ENCODE measurements around the gene ENDOU.
"Not testable (repeated sequence)": the region's sequence is repeated elsewhere in the genome, so short reads cannot be mapped to it uniquely, and the experiment has no call there.

ENDOU gene

DNA sequence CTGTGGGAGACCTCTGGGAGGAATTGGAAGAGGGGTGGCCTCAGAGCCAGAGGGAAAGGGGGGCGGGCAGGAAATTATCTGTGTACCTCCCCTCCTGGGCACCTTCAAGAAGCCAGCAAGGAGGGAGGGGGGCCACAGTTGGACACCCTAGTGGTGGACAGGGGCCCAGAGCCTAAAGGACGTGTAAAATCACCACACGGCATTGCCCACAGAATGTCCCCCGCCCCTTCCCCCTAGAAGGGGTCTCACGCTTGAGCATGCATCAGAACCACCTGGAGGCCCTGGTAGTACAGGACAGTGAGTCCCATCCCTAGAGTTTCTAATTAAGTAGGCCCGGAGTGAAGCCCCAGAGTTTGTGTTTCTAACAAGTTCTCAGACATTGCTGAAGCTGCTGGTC lies 8.2 kb downstream of the ENDOU start:
- no peak for DNase-seq

DNA sequence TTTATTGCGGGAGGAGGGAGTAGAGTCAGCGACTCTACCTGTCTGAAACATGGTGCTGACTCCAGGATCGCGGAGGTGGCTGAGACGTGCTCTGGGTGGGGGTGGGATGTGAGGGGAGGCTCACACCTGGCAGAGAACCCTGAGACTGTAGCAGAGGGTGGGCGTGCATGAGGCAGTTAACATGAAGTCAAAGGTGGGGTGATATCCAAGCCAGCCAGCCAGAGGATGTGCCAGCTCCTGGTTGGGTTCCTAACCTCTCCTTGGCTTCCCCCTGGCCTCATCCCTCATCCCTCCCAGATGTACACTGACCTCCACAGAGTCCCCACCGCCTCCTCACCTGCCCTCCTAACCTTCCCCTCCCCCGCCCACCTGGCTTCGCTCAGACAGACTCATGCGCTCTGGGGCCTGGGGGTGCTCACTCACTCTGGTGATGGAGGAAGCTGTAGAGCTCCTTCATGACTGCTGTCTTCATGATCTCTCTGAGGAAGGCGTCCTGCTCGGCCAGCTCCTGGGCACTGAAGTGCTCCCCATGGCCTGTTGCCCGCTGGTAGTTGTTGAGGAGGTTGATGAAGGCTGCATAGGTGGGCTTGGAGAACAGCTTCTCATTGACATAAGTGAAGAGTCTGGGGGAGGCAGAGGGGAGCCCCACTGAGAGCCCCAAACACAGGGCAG lies 9.3 kb downstream of the ENDOU start:
- no peak for DNase-seq

DNA sequence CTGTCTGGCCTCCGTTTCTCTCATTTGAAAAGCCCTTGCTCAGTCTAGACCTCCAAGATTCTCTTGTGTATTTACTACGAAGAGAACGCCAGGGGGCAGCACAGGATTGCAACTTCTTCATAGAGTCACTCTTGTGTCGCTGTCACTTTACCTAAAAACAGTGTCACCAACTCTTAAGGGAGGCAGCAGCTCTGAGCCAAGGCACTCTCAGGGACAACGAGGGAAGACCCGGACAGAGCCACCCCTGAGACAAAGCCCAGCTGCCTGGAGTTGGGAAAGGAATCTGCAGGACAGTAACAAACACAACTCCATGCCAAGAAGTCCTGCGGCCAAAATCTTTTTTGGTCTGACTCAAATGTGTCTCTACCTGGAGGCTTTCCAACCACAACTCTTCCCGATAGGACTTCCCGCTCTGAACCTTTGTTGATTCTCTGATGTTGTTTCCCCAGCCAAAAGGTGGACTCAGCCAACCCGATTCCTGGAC lies 9.9 kb downstream of the ENDOU start:
- DNase-seq = peak; percentile 77

DNA sequence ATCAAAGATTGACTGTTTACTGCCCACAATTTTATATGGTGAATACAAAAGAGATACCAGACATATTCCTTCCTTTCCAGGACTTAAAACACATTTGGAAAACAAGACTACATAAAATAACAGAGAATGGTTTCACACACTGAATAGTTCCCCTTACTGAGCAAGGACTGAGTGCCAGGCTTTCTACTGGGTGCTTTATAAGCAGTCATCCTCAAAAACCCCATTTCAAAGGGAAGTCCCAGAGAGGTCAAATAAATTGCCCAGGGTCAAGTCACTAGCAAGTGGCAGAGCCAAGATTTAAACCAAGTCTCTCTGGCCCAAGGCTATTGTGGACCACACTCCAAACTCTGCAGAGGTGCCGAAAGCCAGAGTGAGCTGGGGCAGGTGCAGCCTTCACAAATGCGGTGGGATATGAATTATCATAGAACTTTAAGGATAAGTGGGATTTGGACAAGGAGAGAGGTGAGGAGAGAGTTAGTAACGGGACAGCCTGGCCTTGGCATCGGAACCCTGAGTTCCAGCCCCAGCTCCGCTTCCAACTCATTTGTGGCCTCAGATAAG lies 10.4 kb downstream of the ENDOU start:
- no peak for DNase-seq

DNA sequence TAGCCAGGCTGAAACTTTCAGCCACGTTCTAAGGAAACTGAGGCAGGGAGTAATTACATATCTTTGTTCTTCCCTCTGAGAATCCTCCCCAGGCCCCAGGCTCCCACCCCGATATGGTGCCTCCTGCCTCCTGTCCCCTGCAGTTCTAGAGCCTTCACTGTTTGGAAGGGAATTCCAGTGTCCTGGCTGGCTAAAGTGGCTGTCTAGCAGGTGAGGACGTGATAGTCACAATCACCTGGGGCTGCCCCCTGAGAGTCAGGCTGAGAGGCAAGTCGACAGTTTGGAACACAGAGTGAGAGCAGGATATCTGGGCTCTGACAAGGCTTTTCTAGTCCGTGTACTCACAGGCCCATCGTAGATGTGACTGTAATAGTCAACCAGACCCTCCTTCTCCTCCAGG lies 13.1 kb downstream of the ENDOU start:
- DNase-seq = no peak

DNA sequence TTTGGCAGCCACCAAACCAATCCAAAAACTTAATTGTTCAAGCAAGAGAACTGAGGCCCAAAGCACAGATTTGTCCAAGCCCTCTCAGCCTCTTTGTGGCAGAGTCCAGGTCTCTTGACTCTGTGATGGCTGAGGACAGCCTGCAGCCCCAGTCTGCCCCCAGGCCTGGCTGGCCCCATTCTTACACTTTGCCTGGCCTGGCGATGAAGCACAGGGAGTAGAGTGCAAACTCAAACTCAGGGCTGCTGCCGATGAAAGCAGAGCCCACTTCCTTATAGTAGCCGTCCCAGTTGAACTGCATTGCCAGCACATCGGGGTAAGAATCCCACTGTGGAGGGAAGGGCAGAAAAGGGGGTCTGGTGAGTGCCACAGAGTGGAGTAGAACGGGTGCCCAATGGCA lies 13.8 kb downstream of the ENDOU start:
- DNase-seq = no peak

DNA sequence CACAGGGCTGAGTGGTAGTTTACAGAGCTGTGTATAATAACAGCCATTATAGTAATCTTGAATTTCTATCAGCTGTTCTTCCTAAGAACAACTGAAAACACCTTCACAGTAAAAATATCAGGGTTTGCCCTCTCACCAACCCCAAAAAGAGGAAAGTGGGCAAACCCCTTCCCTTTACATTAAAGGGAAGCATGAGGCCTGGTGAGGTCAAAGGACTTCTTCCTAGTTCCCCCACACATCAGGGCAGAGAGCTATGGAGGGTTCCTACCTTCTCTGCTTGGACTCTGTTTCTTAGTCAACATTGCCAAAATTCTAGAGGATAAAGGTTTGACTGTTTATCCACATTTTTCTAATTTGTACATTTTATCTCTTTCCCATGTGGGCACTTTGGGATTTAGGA lies 15.0 kb downstream of the ENDOU start:
- no peak for DNase-seq

DNA sequence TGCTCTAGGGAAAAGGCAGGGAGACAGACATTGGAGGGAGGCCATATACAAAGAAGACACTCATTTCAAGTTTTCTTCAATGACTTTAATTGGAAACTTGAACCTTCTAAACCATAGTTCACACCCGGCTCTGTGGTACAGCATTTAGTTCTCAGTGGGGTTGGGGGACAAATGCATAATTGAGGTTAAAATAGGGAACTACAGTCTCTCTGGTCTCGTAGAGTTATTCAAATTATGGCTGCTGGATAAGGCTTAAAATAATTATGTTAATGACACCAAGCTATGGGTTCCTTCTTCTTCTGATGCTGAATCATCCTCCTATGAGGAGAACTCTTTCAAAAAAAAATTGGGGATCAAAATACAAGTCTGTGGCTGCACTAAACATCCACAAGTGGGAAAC lies 15.6 kb downstream of the ENDOU start:
- DNase-seq = no peak

DNA sequence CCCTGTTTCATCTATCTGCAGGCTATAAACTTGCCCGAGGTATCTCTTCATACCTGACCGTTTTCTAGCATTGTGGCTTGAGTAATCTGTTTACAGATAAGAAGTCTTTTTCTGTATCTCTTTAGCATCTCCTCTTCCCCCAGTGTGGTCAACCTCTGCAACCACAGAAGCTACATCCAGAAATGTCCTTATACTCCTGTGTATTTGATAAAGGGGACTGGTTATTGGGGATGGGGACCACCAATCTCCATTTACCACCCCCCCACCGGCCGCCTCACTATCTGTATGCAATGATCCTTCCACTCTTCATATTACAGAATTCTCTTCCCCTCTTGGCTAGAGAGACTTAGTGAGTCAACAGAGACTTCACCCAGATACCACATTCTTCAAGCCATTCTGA lies 16.1 kb downstream of the ENDOU start:
- no peak for DNase-seq

DNA sequence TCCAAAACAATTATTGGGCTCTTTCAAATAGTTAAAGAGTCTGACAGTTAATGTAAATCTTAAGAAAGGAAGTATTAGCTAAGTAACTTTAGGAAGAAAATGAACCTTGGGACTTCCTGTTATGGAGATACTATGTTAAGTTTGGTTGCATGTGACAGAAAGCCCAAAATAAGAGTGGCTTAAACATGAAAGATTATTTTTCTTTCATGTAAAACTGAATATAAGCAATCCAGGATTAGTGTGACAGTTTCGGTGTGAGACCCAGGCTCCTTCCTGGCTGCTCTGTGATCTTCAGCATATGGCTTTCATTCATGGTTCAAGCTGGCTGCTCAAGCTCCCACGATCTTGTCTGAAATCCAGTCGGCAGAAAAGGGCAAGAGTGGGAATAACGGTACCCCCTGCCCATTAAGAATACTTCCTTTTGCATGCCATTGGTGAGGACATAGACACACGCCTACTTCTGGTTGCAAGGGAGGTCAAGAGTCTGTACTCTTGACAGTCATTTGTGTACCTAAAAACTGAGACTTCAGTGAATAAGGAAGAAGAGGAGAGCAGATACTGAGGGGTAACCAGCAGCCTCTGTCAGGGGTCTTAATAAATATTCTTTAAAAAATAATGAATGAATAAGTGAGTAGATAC lies 17.3 kb downstream of the ENDOU start:
- no peak for DNase-seq

DNA sequence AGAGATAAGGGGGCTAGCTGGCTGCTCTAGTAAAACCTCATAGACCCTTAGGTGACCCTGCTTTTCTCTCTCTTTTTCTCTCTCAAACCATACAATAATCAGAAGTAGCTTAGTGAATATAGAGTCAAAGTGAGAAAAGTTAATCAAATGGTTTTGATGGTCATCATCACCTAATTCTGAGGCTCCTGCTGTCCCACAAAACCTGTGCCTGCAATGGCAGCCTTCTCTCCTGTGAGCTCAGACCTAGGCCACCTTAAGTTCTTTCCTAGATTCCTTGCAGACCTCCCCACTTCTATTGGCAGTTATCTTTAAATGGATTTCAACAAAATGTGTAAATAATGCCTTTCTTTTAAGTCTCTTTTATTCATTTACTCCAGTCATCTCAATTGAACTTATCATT lies 17.9 kb downstream of the ENDOU start:
- DNase-seq = no peak

DNA sequence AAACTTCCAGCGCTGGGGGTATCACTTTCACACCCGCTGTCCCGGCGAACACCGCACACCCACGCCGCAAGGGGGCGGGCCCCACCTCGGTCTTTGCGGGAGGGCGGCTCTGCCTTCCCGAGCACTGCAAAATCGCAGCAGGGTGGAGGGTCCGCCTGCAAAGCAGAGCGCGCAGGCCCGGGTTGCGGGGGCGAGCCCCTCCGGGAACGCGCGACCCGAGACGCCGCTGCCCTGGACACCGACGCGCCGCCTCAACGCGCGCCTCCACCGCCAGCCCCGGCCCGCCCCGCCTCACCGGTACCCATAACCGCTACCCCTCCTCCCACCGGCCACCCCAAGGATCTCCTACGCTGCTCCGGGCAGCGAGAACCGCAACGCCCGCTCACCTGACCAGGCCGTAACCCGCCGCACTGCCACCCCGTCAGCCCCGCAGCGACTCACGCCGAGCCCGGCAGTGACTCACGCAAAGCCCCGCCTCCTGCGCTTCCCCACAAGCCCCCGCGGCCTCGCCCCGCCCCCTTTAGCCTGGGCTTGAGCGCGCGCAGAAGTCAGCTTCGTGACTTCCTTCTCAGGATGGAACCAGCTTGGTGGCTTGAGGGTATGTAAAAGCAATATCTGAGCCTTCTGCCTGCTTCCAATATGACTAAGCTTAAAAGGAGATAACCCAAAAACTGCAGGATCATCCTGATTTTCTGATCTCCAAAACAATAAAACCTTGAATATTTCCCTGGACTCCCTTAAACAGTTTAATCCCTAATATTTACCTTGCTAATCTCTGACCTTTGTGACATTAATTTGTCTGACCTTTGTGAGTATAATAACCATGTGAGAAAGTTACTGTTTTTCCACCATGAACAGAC lies 19.5 kb downstream of the ENDOU start, which contains the start of gene RPAP3:
RPAP3 (minus strand) TSS at position 465 of the 860 bp plus-strand sequence. CDS start 3,190 bp downstream, outside the sequence.
- peak; percentile 94 for DNase-seq

DNA sequence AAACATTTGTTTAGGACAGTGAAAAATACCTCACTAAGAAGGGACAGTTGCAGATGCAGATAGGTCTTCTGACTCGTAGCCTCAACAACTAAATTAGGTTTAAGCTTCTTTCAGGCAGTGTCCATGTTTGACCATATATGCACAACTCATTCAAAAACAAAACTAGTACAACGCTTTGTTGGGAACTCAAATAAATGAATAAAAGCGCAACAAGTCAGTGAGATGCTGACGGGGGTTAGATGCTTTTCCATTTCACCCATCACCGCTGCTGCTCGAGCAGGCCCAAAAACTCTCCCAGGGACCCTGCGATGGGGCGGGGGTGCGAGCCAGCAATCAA lies 20.1 kb downstream of the ENDOU start:
- no peak for DNase-seq

DNA sequence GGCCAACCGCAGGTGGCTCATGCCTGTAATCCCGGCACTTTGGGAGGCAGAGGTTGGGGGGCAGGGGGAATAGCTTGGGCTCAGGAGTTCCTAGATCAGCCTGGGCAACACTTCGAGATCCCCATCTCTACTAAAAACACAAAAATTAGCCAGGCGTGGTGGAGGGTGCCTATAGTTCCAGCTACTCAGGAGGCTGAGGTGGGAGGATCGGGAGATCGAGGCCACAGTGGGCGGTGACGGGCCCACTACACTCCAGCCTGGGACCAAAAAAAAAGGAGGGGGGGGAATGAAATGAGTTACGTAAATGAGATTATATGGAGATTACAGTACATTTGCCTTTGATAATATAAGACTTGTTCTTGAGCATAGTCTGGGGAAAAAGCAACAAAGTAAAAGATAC lies 20.6 kb downstream of the ENDOU start:
- no peak for DNase-seq

DNA sequence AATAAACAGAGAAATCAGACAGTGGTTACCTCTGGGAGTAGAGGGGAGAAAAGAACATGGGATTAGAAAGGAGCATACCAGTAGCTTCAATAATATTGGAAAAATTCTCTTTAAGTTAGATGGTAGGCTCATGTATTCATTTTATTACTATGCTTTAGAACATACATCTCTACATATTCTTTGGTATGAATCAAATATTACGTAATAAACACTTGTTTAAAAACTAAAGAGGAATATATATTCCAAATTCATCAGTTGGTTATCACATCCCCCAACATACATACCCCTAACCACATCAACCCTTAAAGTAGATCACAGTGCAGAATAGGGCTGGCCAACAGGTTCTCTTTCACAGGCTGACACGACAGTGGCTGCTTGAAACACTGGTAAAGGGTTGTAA lies 25.0 kb downstream of the ENDOU start:
- DNase-seq = no peak

DNA sequence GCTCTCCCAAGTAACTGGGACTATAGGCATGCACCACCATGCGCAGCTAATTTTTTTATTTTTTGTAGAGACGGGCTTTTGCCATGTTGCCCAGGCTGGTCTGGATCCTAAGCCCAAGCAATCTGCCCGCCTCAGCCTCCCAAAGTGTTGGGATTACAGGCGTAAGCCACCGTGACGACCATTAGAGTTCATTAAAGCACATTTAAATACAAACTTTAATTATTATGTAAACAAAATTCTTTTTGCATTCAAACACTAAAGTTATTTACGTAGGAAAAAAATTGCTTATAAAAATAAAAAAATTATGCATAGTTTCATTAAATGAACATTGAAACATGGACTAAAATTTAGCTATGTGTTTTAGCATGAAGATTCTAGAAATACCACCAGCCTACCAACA lies 26.7 kb downstream of the ENDOU start:
- no peak for DNase-seq

DNA sequence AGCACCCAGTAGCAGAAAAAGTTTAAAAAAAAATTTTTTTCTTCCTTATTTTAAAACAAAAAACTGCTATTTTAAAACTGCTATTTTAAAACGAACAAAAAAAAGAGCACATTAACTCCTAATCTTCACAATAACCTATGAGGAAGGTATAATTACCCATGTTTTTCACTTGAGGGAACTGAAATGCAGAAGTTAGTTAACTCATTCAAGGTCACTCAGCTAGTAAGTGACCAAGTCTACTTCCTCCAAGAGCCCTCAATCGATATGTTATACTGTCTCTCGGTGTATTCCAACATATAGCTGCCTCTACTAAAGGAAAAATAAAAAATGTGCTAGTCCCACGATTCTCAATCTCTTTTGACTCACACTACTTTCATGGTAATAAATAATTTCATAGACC lies 27.2 kb downstream of the ENDOU start:
- DNase-seq = no peak

DNA sequence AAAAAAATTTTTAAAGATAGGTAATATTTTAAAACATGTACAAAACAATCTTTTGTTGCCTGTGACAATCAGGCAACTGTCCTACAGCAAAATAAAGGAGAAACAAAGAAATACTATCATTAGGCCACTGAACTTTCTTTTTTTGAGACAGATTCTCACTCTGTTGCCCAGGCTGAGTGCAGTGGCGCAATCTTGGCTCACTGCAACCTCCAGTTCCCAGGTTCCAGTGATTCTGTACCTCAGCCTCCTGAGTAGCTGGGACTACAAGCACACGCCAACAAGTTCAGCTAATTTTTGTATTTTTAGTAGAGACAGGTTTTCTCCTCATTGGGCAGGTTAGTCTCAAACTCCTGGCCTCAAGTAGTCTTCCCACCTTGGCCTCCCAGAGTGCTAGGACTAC lies 36.1 kb downstream of the ENDOU start:
- no peak for DNase-seq

DNA sequence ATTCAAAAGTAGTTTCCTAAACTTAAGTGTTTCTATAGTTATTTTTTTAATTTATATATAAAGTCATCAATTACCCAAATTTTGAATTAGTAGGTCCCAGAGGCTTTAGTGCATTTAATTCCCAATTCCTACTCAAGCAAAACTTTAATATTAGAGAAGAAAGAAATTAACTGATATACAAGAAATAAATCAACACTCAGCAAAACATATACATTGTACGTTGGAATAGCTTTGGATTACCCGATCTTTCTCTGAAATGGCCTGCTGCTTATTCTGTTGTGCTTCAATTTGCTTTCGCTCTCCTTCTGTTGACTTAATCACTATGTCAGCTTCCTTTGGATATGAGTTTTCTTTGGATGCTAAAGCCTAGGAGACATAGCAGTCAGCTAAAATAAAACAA lies 37.7 kb downstream of the ENDOU start:
- no peak for DNase-seq

DNA sequence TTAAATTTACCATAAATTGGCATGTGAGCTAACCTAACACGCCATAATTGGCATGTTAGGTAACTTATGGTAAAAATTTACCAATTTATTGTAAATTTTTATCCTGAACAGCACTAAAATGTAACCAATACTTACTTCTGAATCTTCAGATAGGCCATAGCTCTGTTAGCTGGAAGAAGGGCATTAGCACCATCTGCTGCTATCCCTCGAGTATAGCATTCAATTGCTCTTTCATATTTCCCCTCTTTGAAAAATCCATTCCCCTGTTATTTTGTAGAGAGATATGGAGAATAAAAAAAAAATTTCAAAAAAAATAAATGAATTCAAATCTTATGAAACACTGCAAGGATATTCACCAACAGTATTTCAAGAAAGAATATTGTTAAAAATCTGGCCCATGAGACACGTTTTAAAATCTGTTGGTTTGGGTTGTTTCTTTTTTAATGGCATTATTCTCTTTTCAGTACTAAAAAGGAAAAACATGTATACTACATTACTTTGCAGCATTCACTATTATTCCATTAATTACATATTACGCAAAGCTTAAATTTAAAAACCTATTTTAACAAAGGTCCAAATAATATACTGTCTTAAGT lies 38.5 kb downstream of the ENDOU start:
- DNase-seq = no peak

DNA sequence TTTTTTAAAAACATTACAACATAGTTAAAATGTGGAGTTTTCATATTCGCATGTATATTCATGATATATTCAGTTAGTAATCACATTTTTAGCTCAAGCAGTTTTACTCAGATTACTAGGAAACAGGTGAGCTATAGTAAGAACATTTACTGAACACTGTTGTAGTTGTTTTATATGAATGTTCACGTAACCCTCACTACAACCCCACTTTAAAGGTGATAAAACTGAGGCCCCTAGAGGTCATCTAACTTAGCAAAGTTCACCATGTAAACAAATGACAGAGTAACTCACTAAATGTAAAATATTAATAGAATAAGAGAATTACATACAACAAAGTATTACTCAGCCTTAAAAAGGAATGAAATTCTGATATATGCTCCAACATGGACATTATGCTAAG lies 45.5 kb downstream of the ENDOU start:
- no peak for DNase-seq

DNA sequence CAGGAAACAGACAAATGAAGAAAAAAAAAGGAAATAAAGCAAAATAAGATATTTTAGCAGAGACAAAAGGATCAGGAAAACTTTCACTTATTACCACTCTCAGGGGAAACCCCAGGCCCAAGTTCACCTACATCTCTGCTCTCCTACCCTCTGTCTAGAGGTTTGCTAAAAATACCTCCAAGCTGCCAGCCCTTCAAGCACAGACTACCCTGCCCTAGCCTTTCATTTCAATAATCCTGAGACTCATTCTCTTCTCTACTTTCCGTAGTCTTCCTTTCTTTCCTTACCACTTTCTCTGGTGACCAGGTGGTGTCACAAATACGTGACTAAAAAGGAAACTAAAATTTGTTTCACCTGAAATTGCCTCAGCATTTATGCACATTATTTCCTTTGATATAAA lies 53.2 kb downstream of the ENDOU start:
- DNase-seq = no peak

DNA sequence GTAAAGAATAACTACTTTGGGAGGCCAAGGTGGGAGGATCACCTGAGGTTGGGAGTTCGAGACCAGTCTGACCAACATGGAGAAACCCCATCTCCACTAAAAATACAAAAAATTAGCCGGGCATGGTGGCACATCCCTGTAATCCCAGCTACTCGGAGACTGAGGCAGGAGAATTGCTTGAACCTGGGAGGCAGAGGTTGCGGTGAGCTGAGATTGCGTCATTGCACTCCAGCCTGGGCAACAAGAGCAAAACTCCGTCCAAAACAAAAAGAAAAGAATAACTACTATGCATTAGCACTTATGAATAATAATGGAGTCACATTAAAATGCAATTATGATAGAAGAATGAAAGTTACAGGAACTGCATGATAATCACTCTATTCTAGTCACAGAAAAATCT lies 57.4 kb downstream of the ENDOU start:
- not testable (repeated sequence) for DNase-seq
